ENCODE data around the gene RTCA. TPM values are rescaled to one million over a fixed set of nuclear protein-coding genes. Genes with fewer than 3 reads are reported as not detected.

RTCA gene
- total and polyA plus RNA-seq, 11 donors, result 21.3 to 54.6 (median 36.3) TPM

- no peaks in the 10 kb centered on the region for H3K4me1 ChIP-seq
- no peak overlapping the region for H3K27ac ChIP-seq
- no peaks in the 10 kb centered on the region for H3K36me3 ChIP-seq
- no peak for TF ChIP-seq CTCF (IDR thresholded peaks at IDR 0.05)
- TF ChIP-seq POLR2A (IDR thresholded peaks at IDR 0.05), result no peak
- WGBS, 4 donors, result 85 to 93% (median 86%) methylated on average over 3 of the region's 3 CpGs
- ATAC-seq, result no peak
- H3K27me3 ChIP-seq, result no peaks in the 10 kb centered on the region
- intact Hi-C loops (cut with DNase I), result no loop called here
- DNase-seq, result no peak
- H3K9me3 ChIP-seq, result peaks cover 0 to 5% (median 0%) of the 10 kb centered on the region in 12 donors
- no peak overlapping the region for H3K4me3 ChIP-seq
Observed at GRCh38 chr1:100304921-100305320, 38.9 kb downstream of the RTCA start.

GRCh38 chr1:100305954-100306353 lies 39.9 kb downstream of the RTCA start:
- H3K36me3 ChIP-seq, result no peaks in the 10 kb centered on the region
- ATAC-seq (no peak), DNase-seq (no peak)
- no peak overlapping the region for H3K27ac ChIP-seq
- intact Hi-C loops (cut with DNase I), result no loop called here
- WGBS, 4 donors, result 93 to 98% (median 95%) methylated on average over 3 of the region's 3 CpGs
- H3K4me1 ChIP-seq, result no peaks in the 10 kb centered on the region
- peaks cover 0 to 10% (median 0%) of the 10 kb centered on the region in 12 donors for H3K9me3 ChIP-seq
- no peaks in the 10 kb centered on the region for H3K27me3 ChIP-seq
- no peak overlapping the region for H3K4me3 ChIP-seq
- TF ChIP-seq CTCF (IDR thresholded peaks at IDR 0.05), result no peak
- no peak for TF ChIP-seq POLR2A (IDR thresholded peaks at IDR 0.05)

- Histone ChIP-seq H3K27me3 (no peaks in the 10 kb centered on the region), H3K4me1 (no peaks in the 10 kb centered on the region), H3K4me3 (no peak overlapping the region), H3K27ac (no peak overlapping the region), H3K36me3 (no peaks in the 10 kb centered on the region), H3K9me3 (peaks cover 0 to 10% (median 0%) of the 10 kb centered on the region in 12 donors)
- 70 to 82% (median 75%) methylated on average over 2 of the region's 2 CpGs for WGBS, 4 donors
- ATAC-seq (no peak), DNase-seq (no peak)
- intact Hi-C loops (cut with DNase I), result no loop called here
- TF ChIP-seq POLR2A (IDR thresholded peaks at IDR 0.05), result no peak
- no peak for TF ChIP-seq CTCF (IDR thresholded peaks at IDR 0.05)
Observed at GRCh38 chr1:100306735-100307313, 40.8 kb downstream of the RTCA start.

- Histone ChIP-seq H3K27me3 (no peaks in the 10 kb centered on the region), H3K4me1 (no peaks in the 10 kb centered on the region), H3K9me3 (peaks cover 0 to 10% (median 0%) of the 10 kb centered on the region in 12 donors), H3K4me3 (no peak overlapping the region), H3K27ac (no peak overlapping the region), H3K36me3 (no peaks in the 10 kb centered on the region)
- 66 to 81% (median 78%) methylated on average over 2 of the region's 2 CpGs for WGBS, 4 donors
- ATAC-seq (no peak), DNase-seq (no peak)
- intact Hi-C loops (cut with DNase I), result no loop called here
- no peak for TF ChIP-seq CTCF (IDR thresholded peaks at IDR 0.05)
- TF ChIP-seq POLR2A (IDR thresholded peaks at IDR 0.05), result no peak
Observed at GRCh38 chr1:100308777-100309176, 42.8 kb downstream of the RTCA start.

Data from heart left ventricle (tissue), 16 donors.